HFFc6 (cell line): ENCODE results near the gene ARHGAP26. TPM values are rescaled to one million over a fixed set of nuclear protein-coding genes. Genes with fewer than 3 reads are reported as not detected.

Source experiments
- DNase-seq: peaks from one replicate; pipeline ENCODE4 v3.0.0-alpha.2; 2018
- H3K27ac Mint-ChIP-seq: 2 replicates; pipeline ENCODE4 v1.8.0; 2020; ENCODE audit warnings: mild to moderate bottlenecking, mixed read lengths
- H3K27me3 Mint-ChIP-seq: 2 replicates; pipeline ENCODE4 v1.8.0; 2021; ENCODE audit warnings: mild to moderate bottlenecking, moderate library complexity, mixed read lengths; ENCODE audit not compliant: insufficient read depth
- H3K36me3 Mint-ChIP-seq: 2 replicates; pipeline ENCODE4 v1.8.0; 2021; ENCODE audit warnings: low read depth, mixed read lengths
- H3K4me1 Mint-ChIP-seq: 2 replicates; pipeline ENCODE4 v1.8.0; 2020; ENCODE audit warnings: low read depth, mixed read lengths
- H3K4me3 Mint-ChIP-seq: 2 replicates; pipeline ENCODE4 v1.8.0; 2020; ENCODE audit warnings: mild to moderate bottlenecking, moderate library complexity, mixed read lengths
- H3K9me3 Mint-ChIP-seq: 2 replicates; pipeline ENCODE4 v1.8.0; 2020; ENCODE audit warnings: mild to moderate bottlenecking, mixed read lengths
- CTCF ChIP-seq: fragments of 200-600 bp; sonication (generic); IDR thresholded peaks from 2 replicates; pipeline ENCODE4 v1.5.0; 2021; ENCODE audit warnings: antibody characterized with exemption, mild to moderate bottlenecking
- total RNA-seq, 6 experiments: library from RNA; stranded (reverse); fragmentation: NEBNext Ultra II Directional; extraction: Animal tissue kit (Norgen Biotek cat#: 25700); gene quantifications; 2 replicates in 1 of 6; 3 replicates in 5 of 6; pipeline ENCODE4 v1.2.3, GENCODE V29; 2021

ARHGAP26 gene
- total RNA-seq, 6 experiments from 2014 or later, result 2.3 to 3.6 (median 3.1) TPM

- DNase-seq, result no peak
- no peaks in the 10 kb centered on the region for H3K9me3 Mint-ChIP-seq
- no peak overlapping the region for H3K27ac Mint-ChIP-seq
- no peak overlapping the region for H3K4me3 Mint-ChIP-seq
- no peak; the same call in 1 of the 2 replicates for TF ChIP-seq CTCF
- H3K27me3 Mint-ChIP-seq, result peaks cover 4% of the 10 kb centered on the region
- H3K36me3 Mint-ChIP-seq, result no peaks in the 10 kb centered on the region
- peaks cover 17% of the 10 kb centered on the region for H3K4me1 Mint-ChIP-seq
These were observed 103.7 kb downstream of the ARHGAP26 start for GRCh38 chr5:142873831-142874230.

DNA sequence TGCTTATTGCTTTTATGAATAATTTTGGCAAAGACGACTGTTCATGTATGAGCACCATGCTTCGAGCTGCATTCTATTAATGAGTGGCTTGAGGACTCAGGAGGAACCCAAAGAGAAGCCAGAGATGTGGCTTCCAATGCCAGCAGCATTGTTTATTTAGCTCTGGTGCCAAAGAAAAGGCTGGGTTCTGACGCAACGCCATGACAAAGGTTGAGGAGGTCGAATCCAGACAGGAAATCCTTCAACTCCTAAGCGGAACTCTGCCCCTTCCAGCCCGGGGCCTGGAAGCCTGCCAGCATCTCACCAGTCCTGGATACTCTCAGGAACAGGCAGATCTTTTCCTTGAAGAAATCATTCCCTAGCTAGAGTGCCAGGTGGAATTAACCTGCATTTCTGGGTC, 104.4 kb downstream of the ARHGAP26 start:
- H3K27ac Mint-ChIP-seq, result no peak overlapping the region
- DNase-seq, result no peak
- no peak for TF ChIP-seq CTCF
- peaks cover 17% of the 10 kb centered on the region for H3K4me1 Mint-ChIP-seq
- no peak overlapping the region for H3K4me3 Mint-ChIP-seq
- no peaks in the 10 kb centered on the region for H3K9me3 Mint-ChIP-seq
- H3K27me3 Mint-ChIP-seq, result peaks cover 4% of the 10 kb centered on the region
- H3K36me3 Mint-ChIP-seq, result no peaks in the 10 kb centered on the region

GRCh38 chr5:142875936-142876335, 105.8 kb downstream of the ARHGAP26 start:
- Mint-ChIP-seq H3K4me3 (no peak overlapping the region), H3K27me3 (peaks cover 4% of the 10 kb centered on the region), H3K9me3 (no peaks in the 10 kb centered on the region), H3K4me1 (peaks cover 24% of the 10 kb centered on the region), H3K27ac (no peak overlapping the region), H3K36me3 (no peaks in the 10 kb centered on the region)
- no peak for DNase-seq
- TF ChIP-seq CTCF, result no peak

DNA sequence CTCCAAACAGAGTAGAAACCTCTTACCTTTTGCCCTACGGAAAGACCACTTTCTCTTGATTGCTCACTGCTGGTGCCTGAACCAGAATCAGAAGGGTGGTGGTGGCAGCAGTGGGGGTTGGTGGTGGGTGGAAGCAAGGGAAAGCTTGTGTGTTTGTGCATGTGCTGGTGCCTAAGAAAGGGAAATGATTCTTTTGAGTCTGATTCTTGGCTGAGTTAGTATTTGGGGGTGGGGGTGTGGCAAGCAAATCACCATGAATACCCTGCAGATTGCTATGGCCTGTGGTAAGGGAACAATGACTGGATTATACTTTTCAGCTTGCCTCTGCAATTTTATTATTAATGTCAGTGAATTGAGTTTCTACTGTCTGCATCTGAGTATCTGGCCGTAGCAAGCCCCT, 106.6 kb downstream of the ARHGAP26 start:
- no peak for DNase-seq
- TF ChIP-seq CTCF, result no peak
- peaks cover 28% of the 10 kb centered on the region for H3K4me1 Mint-ChIP-seq
- no peak overlapping the region for H3K27ac Mint-ChIP-seq
- H3K27me3 Mint-ChIP-seq, result peaks cover 4% of the 10 kb centered on the region
- no peaks in the 10 kb centered on the region for H3K9me3 Mint-ChIP-seq
- H3K36me3 Mint-ChIP-seq, result no peaks in the 10 kb centered on the region
- no peak overlapping the region for H3K4me3 Mint-ChIP-seq

- TF ChIP-seq CTCF, result no peak
- H3K27me3 Mint-ChIP-seq, result no peaks in the 10 kb centered on the region; the same call in 1 of the 2 replicates
- no peaks in the 10 kb centered on the region for H3K9me3 Mint-ChIP-seq
- no peak for DNase-seq
- H3K4me1 Mint-ChIP-seq, result peaks cover 20% of the 10 kb centered on the region
- no peaks in the 10 kb centered on the region for H3K36me3 Mint-ChIP-seq
- no peak overlapping the region for H3K27ac Mint-ChIP-seq
- H3K4me3 Mint-ChIP-seq, result no peak overlapping the region
These were observed 107.9 kb downstream of the ARHGAP26 start for GRCh38 chr5:142878111-142878510.

DNA sequence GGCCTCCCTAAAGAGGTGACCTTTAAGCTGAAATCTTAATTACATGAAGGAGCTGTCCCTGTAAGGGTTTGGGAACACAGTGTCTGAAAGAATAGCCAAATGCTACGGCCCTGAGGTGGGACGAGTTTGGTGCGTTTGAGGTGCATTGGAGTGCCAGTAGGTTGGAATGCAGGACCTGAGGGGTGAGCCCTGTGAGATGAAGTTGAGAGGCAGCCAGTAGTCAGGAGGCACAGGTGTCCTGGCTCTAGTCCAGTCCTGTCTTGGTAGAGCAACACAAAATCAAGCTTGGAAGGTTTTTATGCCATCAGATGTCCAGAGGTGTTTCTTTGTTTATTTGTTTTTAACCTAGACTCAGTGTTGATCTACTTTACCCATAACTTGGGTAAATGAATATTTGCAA, 108.5 kb downstream of the ARHGAP26 start:
- H3K27ac Mint-ChIP-seq, result no peak overlapping the region
- TF ChIP-seq CTCF, result no peak
- no peaks in the 10 kb centered on the region for H3K36me3 Mint-ChIP-seq
- H3K9me3 Mint-ChIP-seq, result no peaks in the 10 kb centered on the region
- no peak overlapping the region for H3K4me3 Mint-ChIP-seq
- no peaks in the 10 kb centered on the region; the same call in 1 of the 2 replicates for H3K27me3 Mint-ChIP-seq
- peaks cover 26% of the 10 kb centered on the region for H3K4me1 Mint-ChIP-seq
- no peak for DNase-seq
